ENCODE measurements around the gene USP31.
A peak's percentile ranks its signal among the peaks of the same experiment; 100 is the strongest.
"Not testable (repeated sequence)": the region's sequence is repeated elsewhere in the genome, so short reads cannot be mapped to it uniquely, and the experiment has no call there.

Gene USP31

DNA sequence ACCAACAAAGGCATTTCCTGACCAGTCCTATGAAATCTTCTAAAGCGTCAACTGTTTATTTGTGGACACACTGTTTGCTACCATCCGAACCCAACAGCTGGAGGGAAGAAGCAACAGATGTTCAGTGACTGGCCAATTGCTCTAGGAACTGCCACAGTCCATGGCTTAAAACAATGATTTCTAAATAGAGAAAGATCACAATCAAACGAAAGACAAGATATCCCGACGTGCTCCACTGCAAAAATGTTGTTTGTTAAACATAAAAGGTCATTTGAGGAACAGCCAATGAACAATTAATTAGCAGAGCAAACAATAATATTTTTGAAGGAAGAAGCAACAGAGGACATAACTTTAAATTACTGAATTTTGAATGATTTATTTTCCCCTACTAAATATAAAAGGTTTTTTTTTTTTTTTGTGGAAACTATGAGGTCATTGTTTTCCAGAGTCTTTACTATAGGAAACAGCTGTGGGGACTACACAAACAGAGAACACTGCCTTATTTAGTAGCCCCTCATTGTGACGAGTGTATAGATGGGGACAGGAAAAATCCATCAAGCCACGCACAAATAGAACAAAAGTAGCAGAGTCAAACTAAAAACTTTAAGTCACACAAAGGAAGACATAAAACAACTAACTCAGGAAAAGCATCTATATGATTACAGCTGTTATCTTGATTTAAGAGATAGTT is 17.2 kb downstream of the USP31 start:
- no peak for DNase-seq

DNA sequence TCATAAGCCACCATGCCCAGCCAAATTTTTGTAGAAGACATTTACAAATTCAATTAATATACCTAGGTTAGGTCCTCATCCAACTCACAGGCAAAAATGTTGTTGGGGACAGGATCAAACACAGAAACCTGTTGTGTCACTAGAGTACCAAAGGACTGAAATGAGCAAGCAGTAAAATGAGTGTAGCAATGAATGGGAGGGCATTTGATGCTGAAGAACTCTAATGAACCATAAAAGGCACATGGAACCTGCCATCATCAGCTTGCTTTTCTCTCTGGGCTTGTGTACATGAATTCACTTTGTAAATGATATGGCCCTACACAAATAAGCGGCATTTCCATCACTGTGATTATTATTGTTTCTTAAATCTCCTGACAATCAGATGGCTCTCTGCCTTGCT is 17.8 kb downstream of the USP31 start:
- DNase-seq = no peak

DNA sequence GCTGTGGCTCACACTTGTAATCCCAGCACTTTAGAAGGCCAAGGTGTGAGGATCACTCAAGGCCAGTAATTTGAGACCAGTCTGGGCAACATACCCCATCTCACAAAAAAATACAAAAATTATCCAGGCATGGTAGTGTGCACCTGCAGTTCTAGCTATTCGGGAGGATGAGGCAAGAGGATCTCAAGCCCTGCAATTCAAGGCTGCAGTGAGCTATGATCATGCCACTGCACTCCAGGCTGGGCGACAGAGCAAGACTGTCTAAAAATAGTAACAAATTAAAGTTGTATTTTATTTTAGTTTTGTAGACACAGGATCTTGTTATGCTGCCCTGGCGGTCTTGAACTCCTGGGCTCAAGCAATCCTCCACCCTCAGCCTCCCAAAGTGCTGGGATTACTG is 18.2 kb downstream of the USP31 start:
- DNase-seq = no peak

DNA sequence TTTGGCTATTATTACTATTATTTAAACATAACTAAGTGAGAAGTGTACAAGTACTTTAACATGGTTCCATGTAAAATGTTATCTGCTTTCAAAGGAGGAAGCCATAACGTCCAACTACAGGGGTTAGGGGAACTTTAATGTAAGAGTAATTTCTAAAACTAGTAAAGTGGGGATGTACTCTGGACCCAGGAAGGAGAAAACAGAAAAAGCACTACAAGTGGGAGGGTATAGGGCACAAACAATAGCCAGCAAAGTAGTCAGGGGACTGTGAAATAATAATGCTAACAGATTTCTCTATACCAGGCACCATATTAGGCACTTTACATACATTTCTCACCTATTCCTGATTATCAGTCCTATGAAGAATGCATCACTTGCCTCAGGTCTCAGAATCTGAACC is 19.6 kb downstream of the USP31 start:
- DNase-seq = no peak

DNA sequence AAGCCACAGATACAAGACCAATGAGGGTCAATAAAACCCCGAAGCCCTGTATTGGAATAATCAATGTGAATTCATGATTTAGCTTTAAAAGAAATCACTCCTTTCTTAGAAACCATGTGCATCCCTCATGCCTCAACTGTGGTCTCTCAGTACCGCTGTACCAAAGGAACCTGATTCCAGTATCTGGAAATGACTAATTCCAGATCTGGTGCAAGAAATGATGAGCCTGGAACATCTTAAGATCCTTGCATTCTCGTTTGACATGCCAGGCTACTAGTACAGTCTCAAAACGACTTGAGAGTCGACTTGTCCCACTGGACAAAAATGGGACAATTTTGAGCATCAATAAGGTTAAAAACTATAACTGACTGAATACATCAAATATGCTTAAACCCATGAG is 21.2 kb downstream of the USP31 start:
- no peak for DNase-seq

DNA sequence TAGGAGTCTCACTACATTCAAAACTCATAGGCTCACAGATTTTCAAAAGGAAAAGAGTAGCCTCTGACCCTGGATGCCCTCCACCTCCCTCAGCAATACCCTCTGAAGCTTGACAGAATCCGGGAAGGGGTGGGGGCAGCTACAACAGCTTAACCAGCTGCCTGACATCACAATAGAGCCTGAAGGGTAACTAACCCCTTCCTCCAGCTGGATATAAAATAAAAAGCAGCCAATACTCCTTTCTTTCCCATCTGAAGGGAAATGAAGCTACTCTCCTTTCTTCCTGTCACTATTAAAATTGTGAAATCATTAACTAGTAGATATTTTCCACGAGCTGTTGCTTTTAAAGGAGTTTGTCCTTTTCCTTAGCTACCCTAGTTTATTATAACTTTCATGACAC is 24.0 kb downstream of the USP31 start:
- no peak for DNase-seq

DNA sequence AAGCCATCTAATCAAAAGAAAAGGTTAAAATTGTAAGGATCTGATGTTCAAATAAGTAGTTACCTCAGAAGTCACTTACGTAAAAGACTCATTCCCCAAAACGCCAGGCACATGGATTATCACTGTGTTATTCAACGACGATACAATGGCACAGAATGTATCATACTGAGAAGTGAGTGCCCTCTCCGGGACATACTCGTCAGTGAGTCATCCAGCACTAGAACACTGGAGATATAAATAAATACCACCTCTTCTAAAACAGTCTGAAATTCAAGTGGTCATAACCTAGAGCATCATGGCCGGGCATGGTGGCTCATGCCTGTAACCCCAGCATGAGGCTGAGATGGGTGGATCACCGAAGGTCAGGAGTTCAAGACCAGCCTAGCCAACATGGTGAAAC is 24.9 kb downstream of the USP31 start:
- no peak for DNase-seq

DNA sequence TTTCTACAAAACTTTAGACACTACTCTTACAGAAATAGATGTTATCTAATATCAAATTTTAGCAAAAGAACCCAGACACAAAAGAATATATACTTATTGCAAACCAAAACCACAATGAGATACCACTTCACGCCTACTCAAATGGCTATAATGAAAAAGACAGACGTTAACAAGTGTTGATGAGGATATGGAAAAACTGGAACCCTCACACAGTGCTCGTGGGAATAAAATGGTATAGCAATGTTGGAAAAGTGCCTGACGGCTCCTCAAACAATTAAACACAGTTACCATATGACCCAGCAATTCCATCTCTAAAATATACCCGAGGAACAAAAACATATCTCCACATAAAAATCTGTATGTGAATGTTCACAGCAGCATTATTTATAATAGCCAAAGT is 27.1 kb downstream of the USP31 start:
- no peak for DNase-seq

DNA sequence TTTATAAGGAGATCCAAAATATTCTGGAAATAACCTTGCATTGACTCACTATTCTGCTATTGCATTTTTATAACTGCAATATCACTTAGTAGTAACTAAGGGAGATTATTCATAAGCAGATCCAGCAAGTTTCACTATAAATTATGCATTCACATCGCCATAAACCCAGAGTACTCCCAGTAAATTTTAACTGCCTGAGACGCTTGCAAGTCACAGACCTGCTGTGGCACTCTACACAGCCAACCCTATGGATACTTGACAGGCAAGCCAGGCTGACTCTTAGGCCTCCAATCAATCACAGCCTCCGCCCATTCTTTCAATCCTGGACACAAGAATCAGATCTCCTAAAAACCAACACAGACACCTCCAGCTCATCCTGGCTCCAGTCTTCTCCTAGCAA is 28.2 kb downstream of the USP31 start:
- no peak for DNase-seq

DNA sequence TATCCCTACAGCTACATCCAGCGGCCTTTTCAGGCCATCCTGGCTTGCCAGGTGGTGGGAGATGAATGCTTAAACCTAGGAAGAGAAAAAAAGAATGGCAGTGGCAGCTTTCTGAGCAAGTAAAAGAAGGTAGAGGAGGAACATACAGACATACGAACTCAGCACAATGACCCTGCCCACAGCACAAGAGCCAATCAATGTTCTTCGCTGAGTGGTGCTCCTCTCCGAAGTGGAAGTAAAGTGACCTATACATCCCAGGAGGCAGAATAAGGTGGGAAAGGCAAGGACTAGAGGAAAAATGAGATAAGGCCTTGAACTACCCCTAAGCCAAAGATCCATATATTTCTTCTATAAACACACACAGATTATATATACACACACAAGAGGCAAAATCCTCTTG is 28.7 kb downstream of the USP31 start:
- DNase-seq = no peak

DNA sequence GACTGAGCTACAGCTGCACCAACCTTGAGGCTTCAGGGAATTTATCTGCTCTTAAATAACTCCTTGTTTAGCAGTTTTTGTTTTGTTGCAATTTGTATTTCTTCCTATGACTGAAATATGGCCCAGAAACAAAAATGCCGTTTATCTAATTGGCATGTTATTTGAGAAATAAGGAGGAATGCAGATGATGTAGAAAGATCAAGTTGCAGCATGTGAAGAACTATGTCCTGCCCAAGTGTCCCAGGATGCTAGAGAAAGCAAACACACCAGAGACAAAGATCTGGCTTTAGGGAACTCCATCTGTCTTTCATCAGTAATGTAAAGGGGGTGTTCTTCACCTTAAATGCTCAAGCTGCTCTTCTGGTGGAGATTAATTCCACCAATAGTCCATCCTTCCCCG is 29.7 kb downstream of the USP31 start:
- DNase-seq = peak; percentile 55

DNA sequence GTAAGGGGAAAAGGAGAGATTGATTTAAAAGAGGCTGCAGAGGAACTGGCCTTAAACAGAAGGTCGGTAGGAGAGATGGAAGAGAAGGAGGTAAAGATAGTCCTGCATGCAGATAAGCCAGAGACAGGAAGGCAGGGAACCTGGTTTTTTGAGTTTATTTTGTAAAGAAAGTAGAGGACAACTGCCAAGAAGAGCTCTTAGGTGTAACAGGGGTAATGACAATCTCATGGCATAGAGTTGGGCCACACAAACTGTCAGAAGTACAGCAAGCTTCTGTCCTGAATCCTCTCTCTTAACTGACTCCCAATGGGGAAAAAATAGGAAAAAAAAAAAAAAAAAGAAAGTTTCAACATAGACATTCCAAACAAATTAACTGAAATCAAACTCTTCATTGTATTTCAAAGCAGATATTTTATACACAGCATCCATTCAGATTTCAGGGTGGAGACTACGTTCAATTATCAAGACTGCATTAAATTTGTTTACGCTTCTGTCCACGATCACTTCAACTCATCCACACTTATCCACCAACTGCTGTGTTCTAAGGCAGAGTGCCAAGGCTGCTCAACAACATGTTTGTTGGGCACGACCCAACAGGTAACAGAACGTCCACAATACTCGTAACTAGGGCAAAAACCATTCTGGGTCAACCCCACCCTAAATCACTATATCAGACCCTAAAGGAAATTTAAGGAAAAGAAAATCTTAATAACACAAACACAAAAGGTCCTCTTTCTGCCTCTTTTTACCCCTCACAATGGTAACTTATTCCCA is 34.9 kb downstream of the USP31 start:
- DNase-seq = peak; percentile 15

DNA sequence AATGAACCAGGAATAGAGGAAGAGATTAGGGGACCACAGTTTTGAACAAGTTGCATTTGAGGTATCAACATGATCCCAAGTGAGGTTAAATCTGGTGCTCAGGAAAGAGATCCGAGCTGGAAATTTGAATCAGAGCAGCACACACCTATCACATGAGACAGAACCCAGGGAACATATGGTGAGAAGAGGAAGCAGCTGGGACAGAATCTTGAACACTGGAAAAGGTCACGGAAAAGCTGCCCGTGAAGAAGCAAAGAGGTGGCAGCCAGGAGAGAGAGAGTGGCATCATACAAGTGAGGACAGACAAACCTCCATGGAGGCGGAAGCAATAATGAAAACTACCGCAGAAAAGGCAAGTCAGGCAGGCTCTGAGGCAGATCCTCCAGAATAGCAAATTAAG is 36.1 kb downstream of the USP31 start:
- DNase-seq = peak; percentile 74

DNA sequence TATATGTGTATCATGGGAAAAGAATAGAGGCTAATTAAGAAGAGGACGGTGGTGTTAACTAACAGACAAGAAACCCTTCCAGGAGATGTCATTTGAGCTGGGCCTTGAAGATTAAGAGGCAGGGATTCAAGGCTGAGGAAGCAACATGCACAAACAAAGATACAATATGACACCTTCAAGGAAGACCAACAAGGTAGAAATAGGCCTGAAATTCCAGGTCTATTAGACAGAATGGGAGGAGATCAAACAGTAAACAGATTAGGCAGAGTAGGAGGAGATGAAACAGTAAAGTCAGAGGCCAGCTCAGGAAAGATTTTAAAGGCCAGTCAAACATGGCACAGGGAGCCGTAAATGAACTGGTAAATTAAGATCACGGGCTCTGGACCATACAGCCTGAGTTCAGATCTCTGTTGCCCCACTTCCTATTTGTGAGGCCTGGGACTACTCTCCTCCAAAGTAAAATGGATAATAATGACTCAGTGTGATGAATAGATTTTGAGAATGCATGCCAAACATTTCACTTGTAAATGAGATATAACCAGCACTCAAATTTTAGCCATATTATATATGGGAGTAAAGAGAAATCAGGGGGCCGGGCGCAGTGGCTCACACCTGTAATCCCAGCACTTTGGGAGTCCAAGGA is 38.9 kb downstream of the USP31 start:
- no peak for DNase-seq

DNA sequence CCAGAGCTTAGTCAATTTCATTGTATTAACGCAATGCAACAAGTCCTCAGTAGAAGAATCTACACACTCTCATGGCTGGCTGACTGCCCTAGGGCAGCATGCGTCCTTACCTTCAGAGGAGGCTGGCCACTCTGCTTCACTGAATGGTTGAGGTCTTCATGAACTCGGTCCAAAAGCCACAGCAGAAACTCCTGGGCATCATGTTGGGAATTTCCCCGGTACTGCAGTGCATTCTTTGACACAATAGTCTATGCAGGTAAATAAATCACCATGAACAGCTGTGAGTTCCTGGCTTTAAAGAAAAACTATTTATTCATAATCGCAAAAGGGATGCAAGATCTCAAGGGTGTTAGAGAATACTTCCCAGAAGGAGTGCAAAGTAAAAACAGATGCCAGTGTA is 41.3 kb downstream of the USP31 start:
- DNase-seq = no peak

DNA sequence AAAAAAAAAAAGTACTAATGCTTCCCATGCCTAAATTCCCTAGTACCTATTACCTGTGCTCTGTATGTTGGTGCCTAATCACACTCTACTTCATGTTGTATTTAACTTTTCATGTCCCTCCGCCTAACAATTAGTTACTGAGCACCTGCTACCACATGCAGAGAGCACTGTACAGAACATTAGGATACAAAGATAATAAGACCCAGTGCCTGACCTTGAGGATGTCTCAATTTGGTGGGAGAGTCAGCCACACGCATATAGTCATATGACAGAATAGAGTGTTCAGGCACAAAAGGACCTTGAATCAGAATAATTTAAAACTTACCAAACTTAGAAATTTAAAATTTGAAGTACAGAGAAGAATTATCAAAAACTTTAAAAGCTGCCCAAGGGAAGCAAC is 42.1 kb downstream of the USP31 start:
- DNase-seq = no peak

DNA sequence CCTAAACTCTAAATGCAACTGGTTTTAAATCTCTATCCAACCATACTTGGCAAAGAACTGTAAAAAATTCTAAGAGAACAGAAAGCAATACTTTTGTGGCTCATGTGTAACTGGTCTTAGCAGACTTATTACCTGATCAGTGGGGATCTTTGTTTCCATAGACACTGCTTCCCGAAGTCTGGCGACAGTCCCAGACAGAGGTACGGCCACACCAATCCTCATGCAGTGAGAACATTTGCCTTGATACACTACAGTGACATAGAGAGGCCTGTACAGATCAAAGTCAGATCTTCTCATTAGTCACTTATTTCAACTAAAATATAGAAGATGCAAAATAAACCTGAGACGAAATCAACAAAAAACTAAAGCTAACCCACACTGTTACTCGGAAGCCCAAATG is 43.9 kb downstream of the USP31 start:
- DNase-seq = no peak

DNA sequence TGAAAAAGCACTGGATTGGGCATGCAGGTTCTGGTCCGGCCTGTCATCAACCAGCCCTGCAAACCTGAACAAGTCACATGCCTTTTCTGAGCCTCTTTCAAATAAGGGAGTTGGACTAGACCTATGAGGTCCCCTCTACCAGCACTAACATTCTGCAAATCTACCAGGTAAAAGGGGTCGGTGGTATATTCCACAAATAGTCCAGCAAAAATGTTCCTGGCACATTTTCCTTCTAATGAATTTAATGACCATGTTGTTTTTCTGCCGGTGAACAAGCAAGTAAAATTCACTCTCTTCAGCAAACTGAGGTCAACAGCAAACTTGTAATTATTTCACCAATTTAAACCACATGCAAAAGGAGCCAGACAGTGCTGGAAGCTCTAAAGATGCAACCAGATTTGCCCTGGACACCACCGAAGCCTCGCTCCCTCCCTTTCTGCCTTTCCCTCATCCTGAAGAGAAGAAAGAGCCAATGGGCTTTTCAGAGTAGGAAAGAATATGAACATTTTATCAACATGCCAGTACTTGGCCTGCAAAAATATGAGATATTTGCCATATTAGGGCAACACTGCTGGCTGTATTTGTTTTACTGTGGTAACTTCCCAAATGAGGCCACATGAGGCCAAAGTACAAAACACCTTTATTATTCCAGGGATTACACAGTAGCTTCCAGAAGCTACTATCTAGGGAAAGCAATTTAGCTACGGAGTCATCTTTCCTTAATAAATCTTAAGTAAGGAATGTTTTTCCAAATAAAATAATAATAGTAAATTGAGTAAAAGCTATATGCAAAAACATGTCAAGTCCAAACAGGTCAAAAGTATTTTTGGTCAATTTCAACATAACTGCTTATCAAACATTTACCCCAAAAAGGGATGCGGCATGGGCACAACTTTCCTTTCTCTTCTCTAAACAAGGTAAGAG is 45.0 kb downstream of the USP31 start:
- DNase-seq = no peak

DNA sequence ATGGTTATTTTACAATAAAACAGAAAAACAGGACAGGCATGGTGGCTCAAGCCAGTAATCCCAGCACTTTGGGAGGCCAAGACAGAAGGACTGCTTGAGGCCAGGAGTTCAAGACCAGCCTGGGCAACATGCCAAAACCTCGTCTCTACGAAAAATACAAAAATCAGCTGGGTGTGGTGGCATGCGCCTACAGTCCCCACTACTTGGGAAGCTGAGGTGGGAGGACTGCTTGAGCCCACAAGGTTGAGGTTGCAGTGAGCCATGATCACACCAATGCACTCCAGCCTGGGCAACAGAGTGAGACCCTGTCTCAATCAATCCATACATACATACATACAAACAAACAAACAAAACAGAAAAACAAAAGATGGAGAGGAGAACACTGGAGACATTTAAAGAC is 45.6 kb downstream of the USP31 start:
- no peak for DNase-seq

DNA sequence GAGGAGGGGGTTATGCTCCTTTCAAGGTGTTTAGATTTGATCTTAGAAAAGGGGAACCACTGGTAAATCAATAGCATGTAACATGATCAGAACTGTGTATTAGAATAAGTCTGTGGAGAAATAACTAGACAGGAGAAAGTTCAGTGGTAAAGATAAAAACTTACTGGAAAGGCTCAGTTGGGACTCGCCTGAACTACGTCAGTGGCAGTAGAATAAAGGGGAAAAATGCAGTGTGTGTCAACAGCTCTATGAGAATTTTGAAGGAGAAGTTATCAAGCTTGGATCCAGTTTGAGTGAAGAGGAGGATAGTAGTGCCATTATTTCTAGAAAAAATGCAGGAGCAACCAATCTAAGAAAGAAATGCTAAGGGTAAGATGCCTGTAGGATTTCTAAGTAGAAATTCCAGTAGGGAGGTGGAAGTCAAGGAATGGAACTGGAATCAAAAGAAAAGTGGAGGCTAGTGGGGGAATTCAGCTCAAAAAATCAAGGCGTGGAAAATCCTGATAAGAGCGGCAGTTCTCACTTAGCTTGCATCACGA is 48.2 kb downstream of the USP31 start:
- no peak for DNase-seq

DNA sequence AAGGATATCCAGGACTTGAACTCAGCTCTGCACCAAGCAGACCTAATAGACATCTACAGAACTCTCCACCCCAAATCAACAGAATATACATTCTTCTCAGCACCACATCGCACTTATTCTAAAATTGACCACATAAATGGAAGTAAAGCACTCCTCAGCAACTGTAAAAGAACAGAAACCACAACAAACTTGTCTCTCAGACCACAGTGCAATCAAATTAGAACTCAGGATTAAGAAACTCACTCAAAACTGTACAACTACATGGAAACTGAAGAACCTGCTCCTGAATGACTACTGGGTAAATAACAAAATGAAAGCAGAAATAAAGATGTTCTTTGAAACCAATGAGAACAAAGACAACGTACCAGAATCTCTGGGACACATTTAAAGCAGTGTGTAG is 52.8 kb downstream of the USP31 start:
- DNase-seq = not testable (repeated sequence)

DNA sequence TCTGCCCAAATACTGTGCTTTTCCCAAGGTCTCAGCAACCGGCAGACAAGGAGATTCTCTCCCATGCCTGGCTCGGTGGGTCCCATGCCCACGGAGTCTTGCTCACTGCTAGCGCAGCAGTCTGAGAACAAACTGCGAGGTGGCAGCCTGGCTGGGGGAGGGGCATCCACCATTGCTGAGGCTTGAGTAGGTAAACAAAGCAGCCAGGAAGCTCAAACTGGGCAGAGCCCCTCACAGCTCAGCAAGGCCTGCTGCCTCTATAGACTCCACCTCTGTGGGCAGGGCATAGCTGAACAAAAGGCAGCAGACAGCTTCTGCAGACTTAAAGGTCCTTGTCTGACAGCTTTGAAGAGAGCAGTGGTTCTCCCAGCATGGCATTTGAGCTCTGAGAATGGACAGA is 55.1 kb downstream of the USP31 start:
- not testable (repeated sequence) for DNase-seq

DNA sequence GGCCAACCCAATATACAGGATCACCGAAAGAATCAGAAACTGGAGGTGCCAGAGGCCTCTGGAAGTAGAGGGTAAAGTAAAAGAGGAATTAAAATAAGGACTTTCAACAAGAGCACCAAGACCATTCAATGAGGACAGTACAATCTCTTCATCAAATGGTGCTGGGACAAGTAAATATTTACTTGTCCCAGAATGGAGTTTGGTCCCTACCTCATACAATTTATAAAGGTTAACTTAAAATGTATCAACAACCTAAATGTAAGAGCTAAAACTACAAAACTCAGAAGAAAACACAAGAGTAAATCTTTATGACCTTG is 56.5 kb downstream of the USP31 start:
- DNase-seq = no peak

All from DMS 273 treated with DMSO at 0.1 percent for 48 hours (cell line).